IMR-90 (cell line): ENCODE measurements around the gene NARS2. TPM values are rescaled to one million over a fixed set of nuclear protein-coding genes. Genes with fewer than 3 reads are reported as not detected.

Source experiments
- ATAC-seq: fragments of 200-7000 bp; cut with Tn5 transposase; 2 replicates; pipeline ENCODE4 v1.9.1; 2020; ENCODE audit warnings: low read depth, mild to moderate bottlenecking, moderate library complexity
- BruUV-seq: library from RNA; stranded (reverse); fragments of 400-500 nt; replicated peaks from 2 replicates; lab custom pipeline; 2021; lab: Mats Ljungman, UMichigan
- CTCF ChIA-PET: fragments of 300-600 bp; formaldehyde crosslinking; extraction: SDS; loops from one replicate; lab custom pipeline; 2021; ENCODE audit warnings: antibody characterized with exemption; lab: Yijun Ruan, JAX
- POLR2A ChIA-PET: fragments of 300-600 bp; sonication (Branson Sonifier 250); formaldehyde crosslinking; loops from one replicate; lab custom pipeline; 2022; ENCODE audit warnings: antibody characterized with exemption; ENCODE audit not compliant: unreplicated experiment; lab: Charles Lee
- DNase-seq: peaks from one replicate; pipeline ENCODE4 v3.0.0; 2013
- H2AFZ ChIP-seq: replicated peaks from 2 replicates; pipeline ENCODE3; 2013; ENCODE audit warnings: low read length, mild to moderate bottlenecking; ENCODE audit not compliant: poor library complexity
- H2AK5ac ChIP-seq: 2 replicates; pipeline ENCODE4 v1.6.1; 2013; ENCODE audit warnings: low read depth, low read length, inconsistent platforms
- H2AK9ac ChIP-seq: replicated peaks from 2 replicates; pipeline ENCODE3; 2013; ENCODE audit warnings: mild to moderate bottlenecking, low read depth, low read length, moderate library complexity; ENCODE audit not compliant: poor library complexity
- H2BK120ac ChIP-seq: 2 replicates; pipeline ENCODE4 v1.6.1; 2013; ENCODE audit warnings: low read depth, low read length, inconsistent platforms
- H2BK15ac ChIP-seq: 3 replicates; pipeline ENCODE4 v1.6.1; 2013; ENCODE audit warnings: low read depth, low read length, inconsistent platforms
- H2BK20ac ChIP-seq: 2 replicates; pipeline ENCODE4 v1.6.1; 2013; ENCODE audit warnings: low read depth, mild to moderate bottlenecking, inconsistent platforms, low read length, moderate library complexity
- H2BK5ac ChIP-seq: 2 replicates; pipeline ENCODE4 v1.6.1; 2013; ENCODE audit warnings: mild to moderate bottlenecking, low read depth, low read length, inconsistent platforms; ENCODE audit not compliant: poor library complexity, severe bottlenecking
- H3K14ac ChIP-seq: replicated peaks from 2 replicates; pipeline ENCODE4 v1.6.1; 2013; ENCODE audit warnings: low read depth, low read length, inconsistent platforms
- H3K18ac ChIP-seq: 2 replicates; pipeline ENCODE4 v1.6.1; 2013; ENCODE audit warnings: low read depth, low read length, control low read depth
- H3K23ac ChIP-seq: 2 replicates; pipeline ENCODE4 v1.6.1; 2013; ENCODE audit warnings: low read depth, low read length, inconsistent platforms
- H3K27ac ChIP-seq: 2 replicates; pipeline ENCODE4 v1.5.1; 2013; ENCODE audit warnings: mild to moderate bottlenecking, control low read depth, low read length; ENCODE audit not compliant: insufficient read depth
- H3K27me3 ChIP-seq: 2 replicates; pipeline ENCODE4 v1.6.1; 2013; ENCODE audit warnings: low read length; ENCODE audit not compliant: control insufficient read depth, insufficient read depth
- H3K36me3 ChIP-seq: 2 replicates; pipeline ENCODE4 v1.6.1; 2013; ENCODE audit warnings: low read length, mixed read lengths; ENCODE audit not compliant: control insufficient read depth, insufficient read depth
- H3K4ac ChIP-seq: 2 replicates; pipeline ENCODE4 v1.6.1; 2013; ENCODE audit warnings: low read depth, low read length, inconsistent platforms
- H3K4me1 ChIP-seq: 2 replicates; pipeline ENCODE4 v1.6.1; 2013; ENCODE audit warnings: low read length, mixed read lengths; ENCODE audit not compliant: control insufficient read depth, insufficient read depth
- H3K4me2 ChIP-seq: 2 replicates; pipeline ENCODE4 v1.6.1; 2013; ENCODE audit warnings: low read depth, mild to moderate bottlenecking, control low read depth, low read length, moderate library complexity
- H3K4me3 ChIP-seq: 2 replicates; pipeline ENCODE4 v1.5.1; 2013; ENCODE audit warnings: low read depth, mild to moderate bottlenecking, control low read depth, low read length, moderate library complexity; ENCODE audit not compliant: insufficient read depth
- H3K56ac ChIP-seq: 2 replicates; pipeline ENCODE4 v1.6.1; 2013; ENCODE audit warnings: low read length, inconsistent platforms; ENCODE audit not compliant: insufficient read depth; ENCODE audit errors: extremely low read depth
- H3K79me1 ChIP-seq, 2 experiments: 2 replicates each; pipeline ENCODE4 v1.6.1; 2013; ENCODE audit warnings: low read length in 2 of 2, inconsistent platforms in 1 of 2, low read depth in 1 of 2
- H3K9ac ChIP-seq: 2 replicates; pipeline ENCODE4 v1.6.1; 2013; ENCODE audit warnings: low read depth, low read length, control low read depth
- H3K9me1 ChIP-seq: 2 replicates; pipeline ENCODE4 v1.6.1; 2013; ENCODE audit warnings: low read length, inconsistent platforms; ENCODE audit not compliant: insufficient read depth
- H3K9me3 ChIP-seq: 2 replicates; pipeline ENCODE4 v1.6.1; 2013; ENCODE audit warnings: low read length; ENCODE audit not compliant: control insufficient read depth, insufficient read depth
- H4K20me1 ChIP-seq: 2 replicates; pipeline ENCODE4 v1.6.1; 2013; ENCODE audit warnings: low read length, inconsistent platforms; ENCODE audit not compliant: insufficient read depth
- H4K5ac ChIP-seq: 2 replicates; pipeline ENCODE4 v1.6.1; 2013; ENCODE audit warnings: mild to moderate bottlenecking, low read depth, low read length, control low read depth
- H4K8ac ChIP-seq, 2 experiments: 2 replicates each; pipeline ENCODE4 v1.6.1; 2013; ENCODE audit warnings: low read depth in 2 of 2, low read length in 2 of 2, control low read depth in 1 of 2, inconsistent platforms in 1 of 2
- H4K91ac ChIP-seq: 2 replicates; pipeline ENCODE4 v1.6.1; 2013; ENCODE audit warnings: low read depth, low read length, inconsistent platforms; ENCODE audit not compliant: insufficient read depth
- BHLHE40 ChIP-seq: fragments of 150-350 bp; IDR thresholded peaks from 2 replicates; pipeline ENCODE4 v1.6.1; 2016; ENCODE audit warnings: mild to moderate bottlenecking, low read depth, low read length
- CHD1 ChIP-seq: IDR thresholded peaks from 2 replicates; pipeline ENCODE4 v1.6.1; 2012; ENCODE audit warnings: low read depth, low read length, improper control_type of control experiment
- CTCF ChIP-seq: conservative IDR thresholded peaks from 2 replicates; pipeline ENCODE4 v1.5.1; 2012; ENCODE audit warnings: mild to moderate bottlenecking, low read depth, low read length, improper control_type of control experiment
- ELK1 ChIP-seq: fragments of 150-350 bp; IDR thresholded peaks from 2 replicates; pipeline ENCODE4 v1.6.1; 2016; ENCODE audit warnings: low read depth, mild to moderate bottlenecking, low read length, moderate library complexity, borderline replicate concordance
- FOS ChIP-seq: fragments of 150-350 bp; IDR thresholded peaks from 2 replicates; pipeline ENCODE4 v1.6.1; 2016; ENCODE audit warnings: low read depth, low read length
- MAFK ChIP-seq: IDR thresholded peaks from 2 replicates; pipeline ENCODE4 v1.6.1; 2012; ENCODE audit warnings: low read depth, low read length, improper control_type of control experiment
- MAZ ChIP-seq: IDR thresholded peaks from 2 replicates; pipeline ENCODE4 v1.6.1; 2012; ENCODE audit warnings: low read depth, mild to moderate bottlenecking, low read length, improper control_type of control experiment, moderate library complexity, borderline replicate concordance
- MXI1 ChIP-seq: IDR thresholded peaks from 2 replicates; pipeline ENCODE4 v1.6.1; 2012; ENCODE audit warnings: low read depth, mild to moderate bottlenecking, low read length, moderate library complexity, borderline replicate concordance
- NFE2L2 ChIP-seq: fragments of 150-350 bp; IDR thresholded peaks from 2 replicates; pipeline ENCODE4 v1.6.1; 2016; ENCODE audit warnings: low read depth, mild to moderate bottlenecking, low read length
- POLR2A ChIP-seq: IDR thresholded peaks from 2 replicates; pipeline ENCODE4 v1.6.1; 2012; ENCODE audit warnings: mild to moderate bottlenecking, low read depth, low read length
- RAD21 ChIP-seq: IDR thresholded peaks from 2 replicates; pipeline ENCODE4 v1.6.1; 2012; ENCODE audit warnings: low read length, improper control_type of control experiment
- RCOR1 ChIP-seq: IDR thresholded peaks from 2 replicates; pipeline ENCODE4 v1.6.1; 2012; ENCODE audit warnings: mild to moderate bottlenecking, low read length, improper control_type of control experiment; ENCODE audit not compliant: insufficient replicate concordance
- USF2 ChIP-seq: fragments of 150-350 bp; IDR thresholded peaks from 2 replicates; pipeline ENCODE4 v1.6.1; 2017; ENCODE audit warnings: mild to moderate bottlenecking, antibody characterized with exemption, low read length, low read depth
- WGBS, 2 experiments: methylation state at CpG; one replicate each; pipeline versions ENCODE4 v1.1.5 to v1.1.7; 2013; ENCODE audit warnings: missing lambda C conversion rate in 2 of 2; ENCODE audit not compliant: insufficient read length in 1 of 2; ENCODE audit errors: extremely low coverage in 2 of 2; 5-methylcytosine and 5-hydroxymethylcytosine counted together
- dilution Hi-C: fragments of 300-500 bp; cut with HindIII; formaldehyde crosslinking; loops from one replicate; pipeline ENCODE4 v1.14.3; 2018; ENCODE audit warnings: low sequenced_read_pairs; ENCODE audit not compliant: unreplicated experiment
- in situ Hi-C: fragments of 300-500 bp; cut with MboI; formaldehyde crosslinking; loops from 3 replicates; pipeline ENCODE4 v1.14.3; 2019; ENCODE audit warnings: low sequenced_read_pairs, inconsistent platforms, mixed read lengths
- intact Hi-C: fragments of 100-400 bp; cut with micrococcal nuclease; formaldehyde crosslinking; loops from 2 replicates; pipeline ENCODE4 v1.10.0; 2022
- polyA plus RNA-seq, 3 experiments: library from polyadenylated mRNA; depleted of rRNA; stranded (reverse); fragments of >200 nt; gene quantifications; 2 replicates each; pipeline ENCODE4 v1.2.3, GENCODE V29; 2012; ENCODE audit warnings: low replicate concordance in 1 of 3
- total RNA-seq: library from RNA; depleted of rRNA; stranded (reverse); fragments of >200 nt; gene quantifications from 2 replicates; pipeline ENCODE4 v1.2.3, GENCODE V29; 2012

Gene NARS2
- total and polyA plus RNA-seq, 2 of the 4 experiments (the other 2 are of a cell fraction), result 8.0 to 15.8 TPM

DNA sequence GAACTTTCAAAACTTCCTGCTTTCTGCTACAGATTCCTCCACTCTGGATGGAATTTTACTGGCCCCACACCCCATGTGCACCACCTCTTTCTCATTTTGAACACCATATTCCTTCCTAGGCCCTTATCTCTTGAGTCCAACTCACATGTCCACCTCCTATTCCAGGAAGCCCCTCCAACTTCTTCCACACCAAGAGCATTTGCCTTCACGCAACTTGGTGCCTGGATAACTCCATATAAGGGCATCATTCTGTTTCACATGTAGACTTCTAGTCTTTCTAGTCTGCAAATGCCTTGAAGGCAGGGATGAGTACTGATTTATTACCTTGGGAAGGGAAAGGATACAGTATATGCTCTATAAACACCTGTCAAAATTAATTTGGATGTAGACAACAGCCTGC lies 174.5 kb downstream of the NARS2 start:
- no CpG with 5 or more reads among the region's 1 CpG for WGBS, 2 experiments
- CTCF ChIA-PET, result no interaction called here
- in situ Hi-C loops, result no loop called here

More for the DNA sequence above, 174.5 kb downstream of the NARS2 start:
- no peak overlapping the region for H3K9ac ChIP-seq
- peaks cover 3% of the 10 kb centered on the region; the same call in 1 of the 2 replicates for H3K9me1 ChIP-seq
- DNase-seq (no peak), ATAC-seq (peak; percentile 21; the same call in 1 of the 2 replicates)
- 0 out of 2 replicates have a peak overlapping the region, but pooled peaks have one; percentile 45 for H2BK20ac ChIP-seq
- no TSS peak for BruUV-seq
- no peak overlapping the region for H3K27ac ChIP-seq
- no peaks in the 10 kb centered on the region for H3K36me3 ChIP-seq
- H2AFZ ChIP-seq, result no peak overlapping the region
- no peak overlapping the region for H3K4ac ChIP-seq
- H3K9me3 ChIP-seq, result no peaks in the 10 kb centered on the region
- no peak for TF ChIP-seq CTCF
- no peak for TF ChIP-seq ELK1
- no peak for TF ChIP-seq RAD21
- no peak for TF ChIP-seq MAZ
- no peak for TF ChIP-seq CHD1
- TF ChIP-seq BHLHE40, result no peak
- TF ChIP-seq NFE2L2, result no peak
- no peak for TF ChIP-seq RCOR1
- no peak for TF ChIP-seq USF2
- TF ChIP-seq MAFK, result no peak
- no peak for TF ChIP-seq POLR2A
- TF ChIP-seq FOS, result no peak
- TF ChIP-seq MXI1, result no peak
- peaks cover 3% of the 10 kb centered on the region; the same call in 1 of the 2 replicates for H4K20me1 ChIP-seq
- no peaks in the 10 kb centered on the region for H3K27me3 ChIP-seq
- no peak overlapping the region for H3K4me3 ChIP-seq
- H3K18ac ChIP-seq, result no peak overlapping the region
- no peak overlapping the region for H3K56ac ChIP-seq
- peaks cover 31 to 38% of the 10 kb centered on the region in 2 experiments for H3K79me1 ChIP-seq
- no peaks in the 10 kb centered on the region for H3K4me1 ChIP-seq
- dilution Hi-C loops (no loop called here), intact Hi-C loops (no loop called here)
- no peak overlapping the region; the same call in 2 of the 3 replicates for H2BK15ac ChIP-seq
- no peak overlapping the region for H2BK120ac ChIP-seq
- no peak overlapping the region for H2AK9ac ChIP-seq
- H4K91ac ChIP-seq, result no peak overlapping the region
- no peak overlapping the region for H3K4me2 ChIP-seq
- no peak overlapping the region for H3K23ac ChIP-seq
- no peak overlapping the region; the same call in 1 of the 2 replicates for H2AK5ac ChIP-seq
- POLR2A ChIA-PET, result no interaction called here
- H2BK5ac ChIP-seq, result no peak overlapping the region
- no peak overlapping the region for H4K5ac ChIP-seq
- 0 out of 2 replicates have a peak overlapping the region, but pooled peaks have one; percentile 68 for H3K14ac ChIP-seq
- H4K8ac ChIP-seq, result no peak overlapping the region
